GM12891 (cell line): ENCODE results near the gene WDR45B.

ENCODE experiments used
- POLR2A ChIP-seq: IDR thresholded peaks from 2 replicates; pipeline ENCODE4 v1.6.1; 2011; ENCODE audit warnings: low read depth, low read length, control low read depth
- POLR2AphosphoS5 ChIP-seq: IDR thresholded peaks from 2 replicates; pipeline ENCODE4 v1.6.1; 2011; ENCODE audit warnings: low read depth, low read length, control low read depth
- POU2F2 ChIP-seq: IDR thresholded peaks from 2 replicates; pipeline ENCODE4 v1.6.1; 2011; ENCODE audit warnings: low read depth, mild to moderate bottlenecking, control low read depth, low read length, moderate library complexity
- TAF1 ChIP-seq: IDR thresholded peaks from 2 replicates; pipeline ENCODE4 v1.6.1; 2011; ENCODE audit warnings: low read depth, low read length, control low read depth

DNA sequence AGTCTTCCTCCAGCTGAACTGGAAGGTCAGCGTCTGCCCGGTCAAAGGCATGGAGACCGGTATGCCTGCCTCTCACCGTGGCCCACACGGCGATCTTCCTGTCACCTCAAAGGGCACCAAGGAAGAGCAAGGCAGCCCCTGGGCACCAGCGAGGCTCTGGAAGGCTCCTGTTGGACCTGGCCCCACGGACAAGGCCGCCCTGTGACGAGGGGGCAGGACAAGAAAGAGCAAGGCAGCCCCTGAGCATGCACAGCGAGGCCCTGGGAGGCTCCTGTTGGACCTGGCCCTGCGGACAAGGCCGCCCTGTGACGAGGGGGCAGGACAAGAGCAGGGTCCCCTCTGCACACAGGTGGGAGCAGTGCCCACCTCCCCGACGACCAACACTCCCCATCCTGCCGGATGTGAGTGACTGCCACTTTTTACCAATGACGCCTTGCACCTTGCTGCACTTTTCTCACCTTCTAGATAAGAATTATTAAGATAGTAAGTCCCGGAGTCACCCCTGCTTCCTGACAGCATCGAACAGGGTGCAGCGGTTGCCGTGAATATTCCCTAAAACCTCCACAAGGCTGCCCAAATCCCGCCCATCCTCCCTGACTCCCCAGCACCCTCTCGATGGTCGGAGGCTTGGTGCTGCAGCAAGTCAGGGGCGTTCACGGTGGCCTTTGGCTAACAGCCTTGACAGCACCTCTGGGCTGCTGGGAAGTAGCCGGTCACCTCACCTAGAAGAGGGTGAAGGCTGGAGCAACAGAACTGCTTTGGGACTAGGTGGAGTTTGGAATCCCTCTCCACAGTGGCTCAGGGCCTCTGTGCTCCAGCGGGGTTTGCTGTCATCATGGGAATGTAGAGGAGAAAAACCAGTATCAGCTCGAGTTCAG, 5.6 kb upstream of the WDR45B start:
- TF ChIP-seq POLR2A = no peak
- no peak for TF ChIP-seq TAF1
- no peak for TF ChIP-seq POLR2AphosphoS5
- no peak for TF ChIP-seq POU2F2
